GM21526 (cell line): ENCODE results near the gene AGAP1.

Source experiments
- ATAC-seq: cut with Tn5 transposase; IDR thresholded peaks from one replicate; pipeline ENCODE4 v1.9.1; 2021; ENCODE audit warnings: moderate library complexity; ENCODE audit not compliant: unreplicated experiment, low FRiP score

Gene AGAP1

DNA sequence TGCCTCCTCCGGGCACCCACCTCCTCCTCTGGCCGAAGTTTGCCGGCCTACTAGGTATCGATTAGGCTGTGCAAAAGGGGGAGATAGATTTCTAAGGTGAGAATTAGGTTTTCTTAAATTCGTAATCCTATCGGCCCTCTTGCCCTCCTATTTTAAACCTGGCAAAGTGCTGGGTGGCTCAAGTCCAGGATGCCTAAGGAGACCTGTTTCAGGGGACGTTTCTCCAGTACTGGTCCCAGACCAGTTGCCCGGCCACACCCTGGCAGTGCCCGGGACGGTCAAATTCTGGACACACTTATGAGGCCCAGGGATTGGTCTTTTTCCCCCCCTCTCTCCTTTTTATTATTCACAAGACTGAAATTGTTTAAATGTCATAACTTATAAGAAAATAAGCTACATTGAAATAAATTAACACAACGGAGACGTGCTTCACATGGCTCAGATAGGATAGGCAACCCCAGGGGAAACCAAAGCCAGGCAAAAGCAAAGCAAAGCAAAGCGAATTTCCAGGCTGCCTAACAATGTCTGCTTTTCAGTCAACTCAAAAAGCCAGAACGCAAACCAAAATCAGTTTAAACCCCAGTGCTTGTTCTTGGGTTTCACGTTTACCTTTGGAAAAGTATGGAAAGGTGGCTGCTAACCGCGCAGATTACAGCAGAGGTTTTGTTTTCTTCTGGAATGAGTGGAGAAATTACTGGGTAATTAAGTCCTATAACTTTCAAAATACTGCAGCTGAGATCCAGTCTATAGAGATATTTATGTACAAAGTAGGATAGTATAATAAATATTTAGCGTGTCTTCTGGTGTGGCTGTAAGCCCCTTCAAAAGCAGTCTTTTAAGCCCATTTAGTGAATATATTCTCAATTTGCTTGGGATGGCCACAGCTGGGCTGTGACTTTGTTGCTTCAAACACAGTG, 671.3 kb downstream of the AGAP1 start:
- ATAC-seq: no peak

DNA sequence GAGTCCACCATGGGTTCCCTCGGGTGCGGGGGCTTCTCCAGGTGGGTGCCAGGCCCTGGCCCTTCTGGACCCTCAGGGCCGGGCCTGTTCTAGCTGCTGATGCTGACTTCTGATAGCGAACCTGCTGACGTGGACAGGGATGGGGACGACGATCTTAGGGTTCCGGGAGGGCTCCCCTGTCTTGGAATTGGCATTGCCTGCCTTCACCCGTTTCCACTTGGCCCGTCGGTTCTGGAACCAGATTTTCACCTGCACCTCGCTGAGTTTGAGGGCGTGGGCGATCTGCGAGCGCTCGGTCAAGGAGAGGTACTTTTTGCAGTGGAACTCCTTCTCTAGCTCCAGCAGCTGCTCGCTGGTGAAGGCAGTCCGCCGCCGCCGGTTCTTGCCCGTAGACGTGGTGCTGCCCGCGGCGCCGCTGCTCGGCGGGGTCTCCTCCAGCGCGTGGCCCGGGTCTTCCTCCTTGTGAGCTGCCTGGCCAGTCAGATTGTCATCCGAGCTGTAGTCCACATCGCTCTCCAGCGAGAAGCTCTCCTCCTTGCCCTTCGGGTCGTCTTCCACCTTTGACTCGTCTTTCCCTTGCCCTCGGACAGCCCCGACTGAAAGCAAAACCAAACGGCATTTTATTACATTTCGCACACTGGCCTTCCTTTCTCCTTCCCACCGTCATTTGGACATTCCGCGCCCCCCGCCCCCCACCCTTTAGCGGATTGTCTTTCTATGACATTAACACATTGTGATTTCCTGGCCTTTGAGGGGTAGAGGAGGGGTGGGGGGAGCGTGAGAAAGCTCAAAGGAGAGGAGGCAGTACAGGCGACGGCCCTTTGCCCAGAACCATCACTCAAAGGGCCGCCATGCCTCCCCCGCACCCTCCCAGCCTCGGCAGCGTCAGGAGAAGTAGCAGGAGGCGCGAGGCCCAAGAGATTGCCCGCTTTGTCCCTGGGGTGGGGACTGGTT, 672.3 kb downstream of the AGAP1 start:
- no peak for ATAC-seq

DNA sequence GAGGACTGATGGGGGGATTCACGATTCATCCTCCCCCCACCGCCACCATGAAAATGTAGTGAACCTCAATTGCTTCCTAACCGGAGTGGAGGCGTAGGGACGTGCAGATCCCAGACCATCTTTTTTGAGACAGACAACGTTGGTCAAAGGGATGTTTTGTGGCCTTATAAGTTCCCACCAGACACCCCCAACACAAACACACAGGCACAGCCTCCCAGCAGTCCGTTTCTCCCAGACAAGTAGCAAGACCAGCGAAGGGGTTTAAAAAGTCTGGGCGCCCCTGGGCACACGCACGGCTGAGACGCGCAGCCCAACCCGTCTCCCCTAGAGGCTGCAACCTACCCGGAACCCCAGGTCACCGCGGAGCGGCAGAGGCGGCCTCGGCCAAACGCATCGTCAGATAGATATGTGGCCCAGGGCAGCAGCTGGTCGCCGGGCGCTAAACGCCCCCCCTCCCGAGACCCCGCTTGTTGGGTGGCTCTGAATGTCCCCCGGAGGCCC, 673.0 kb downstream of the AGAP1 start:
- ATAC-seq: no peak

DNA sequence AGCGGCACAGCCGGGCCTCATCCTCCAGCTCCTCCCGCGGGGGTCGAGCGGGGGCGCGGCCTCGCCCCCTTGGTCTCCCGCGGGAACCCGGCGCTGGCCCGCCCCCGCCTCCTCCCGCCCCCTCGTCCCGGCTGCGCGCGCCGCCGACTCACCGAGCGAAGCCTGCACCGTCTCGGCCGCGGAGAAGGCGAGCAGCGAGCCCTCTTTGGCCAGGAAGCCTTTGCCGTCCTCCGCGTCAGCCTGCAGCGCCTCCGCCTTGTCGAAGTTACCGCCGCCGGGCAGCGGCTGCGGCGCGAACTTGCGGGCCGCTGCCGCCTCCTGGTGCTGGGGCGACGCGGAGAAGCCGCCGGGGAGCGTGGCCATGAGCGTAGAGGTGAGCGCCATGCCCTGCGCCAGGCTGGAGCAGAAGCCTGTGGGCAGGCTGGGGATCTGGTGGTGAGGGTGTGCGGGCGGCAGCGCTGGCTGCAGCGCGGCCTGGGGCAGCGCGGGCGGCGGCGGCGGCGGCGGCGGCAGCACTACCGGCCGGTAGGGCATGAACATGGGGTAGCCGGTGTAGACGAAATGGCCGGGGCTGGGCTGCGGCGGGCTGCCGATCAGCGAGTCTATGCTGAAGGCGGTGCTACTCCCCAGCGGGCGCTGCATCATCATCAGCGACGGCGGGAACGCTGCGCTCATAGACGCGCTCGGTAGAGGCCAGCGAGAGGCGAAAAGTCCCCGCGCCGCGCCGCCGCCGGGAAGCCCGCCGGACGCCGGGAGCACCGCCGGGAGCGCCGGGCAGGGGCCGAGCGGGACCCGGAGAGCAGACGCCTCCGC, 673.7 kb downstream of the AGAP1 start:
- no peak for ATAC-seq

DNA sequence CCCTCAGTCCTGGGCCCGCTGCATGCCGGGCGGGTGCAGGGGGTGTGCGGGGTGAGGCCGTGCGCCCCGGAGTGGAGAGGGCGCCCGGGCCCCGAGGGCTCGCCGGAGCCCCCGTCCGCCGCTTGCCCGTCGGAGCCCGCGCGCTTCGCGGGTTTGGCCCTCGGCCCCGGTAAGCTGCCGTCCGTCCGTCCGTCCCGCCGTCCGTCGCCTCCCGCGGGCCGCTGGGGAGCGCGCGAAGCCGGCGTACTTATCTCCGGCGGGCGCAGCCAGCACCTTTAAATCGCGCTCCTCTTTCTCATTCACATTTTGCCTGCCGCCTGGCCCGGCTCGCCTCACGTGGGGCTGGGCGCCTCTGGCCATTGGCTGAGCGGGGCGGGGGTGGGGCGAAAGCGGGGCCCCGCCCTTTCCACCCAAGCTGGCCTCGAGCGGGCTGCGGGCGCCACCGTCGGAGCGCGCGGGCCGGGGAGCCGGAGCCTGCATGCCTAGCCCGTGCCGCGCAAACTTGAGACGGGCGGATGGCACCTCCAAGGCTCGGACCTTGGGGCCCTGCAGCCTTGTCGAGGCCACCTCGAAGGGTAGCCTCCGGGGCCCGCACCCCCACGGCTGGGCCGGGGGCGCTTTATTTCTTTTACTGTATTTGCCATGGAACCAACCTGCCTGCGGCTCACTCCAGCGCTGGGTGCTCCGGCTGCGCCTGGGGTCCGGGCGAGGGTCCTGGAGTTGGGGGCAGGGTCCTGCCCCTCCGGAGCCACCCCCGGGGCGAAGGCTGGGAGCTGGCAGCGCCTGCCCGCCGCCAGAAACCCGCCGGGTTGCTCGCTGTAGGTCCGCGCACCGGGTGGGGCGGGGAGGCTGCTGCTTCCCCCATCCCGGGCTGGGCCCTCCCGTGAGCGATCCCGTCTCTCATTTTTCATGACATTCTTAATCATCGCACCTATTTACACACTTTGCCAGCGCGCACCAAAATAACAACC, 674.6 kb downstream of the AGAP1 start, which contains the start of gene GBX2:
TSS of gene GBX2 (minus strand) at position 277 of the 971 bp plus-strand sequence. CDS start 415 bp downstream, outside the sequence.
- no peak for ATAC-seq

DNA sequence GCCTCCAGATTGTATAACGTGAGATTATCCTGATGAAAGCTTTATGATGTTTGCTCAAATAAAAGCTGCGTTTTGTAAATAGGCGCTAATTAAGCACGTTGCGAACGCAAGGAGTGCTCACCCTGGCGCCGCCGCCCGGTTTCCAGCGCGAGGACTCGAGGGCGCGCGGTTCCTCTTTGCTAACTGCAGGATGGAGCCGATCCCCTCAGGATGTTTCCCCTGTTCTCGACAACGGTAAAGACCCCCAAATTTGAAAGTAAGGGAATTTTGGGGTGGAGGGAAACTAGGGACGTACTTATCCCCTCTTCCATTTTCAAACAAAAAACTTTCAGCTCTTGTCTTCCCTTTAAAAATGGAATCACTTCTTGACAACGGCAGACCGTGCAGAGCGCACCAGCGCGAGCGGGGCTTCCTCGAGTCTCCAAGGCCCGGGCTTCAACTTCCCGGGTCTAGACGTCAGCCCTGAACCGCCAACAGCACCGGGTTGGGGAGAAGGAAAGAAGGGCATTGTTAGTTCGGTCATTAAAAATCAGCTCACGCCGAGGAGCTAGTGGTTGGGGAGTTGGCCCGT, 675.4 kb downstream of the AGAP1 start:
- no peak for ATAC-seq

DNA sequence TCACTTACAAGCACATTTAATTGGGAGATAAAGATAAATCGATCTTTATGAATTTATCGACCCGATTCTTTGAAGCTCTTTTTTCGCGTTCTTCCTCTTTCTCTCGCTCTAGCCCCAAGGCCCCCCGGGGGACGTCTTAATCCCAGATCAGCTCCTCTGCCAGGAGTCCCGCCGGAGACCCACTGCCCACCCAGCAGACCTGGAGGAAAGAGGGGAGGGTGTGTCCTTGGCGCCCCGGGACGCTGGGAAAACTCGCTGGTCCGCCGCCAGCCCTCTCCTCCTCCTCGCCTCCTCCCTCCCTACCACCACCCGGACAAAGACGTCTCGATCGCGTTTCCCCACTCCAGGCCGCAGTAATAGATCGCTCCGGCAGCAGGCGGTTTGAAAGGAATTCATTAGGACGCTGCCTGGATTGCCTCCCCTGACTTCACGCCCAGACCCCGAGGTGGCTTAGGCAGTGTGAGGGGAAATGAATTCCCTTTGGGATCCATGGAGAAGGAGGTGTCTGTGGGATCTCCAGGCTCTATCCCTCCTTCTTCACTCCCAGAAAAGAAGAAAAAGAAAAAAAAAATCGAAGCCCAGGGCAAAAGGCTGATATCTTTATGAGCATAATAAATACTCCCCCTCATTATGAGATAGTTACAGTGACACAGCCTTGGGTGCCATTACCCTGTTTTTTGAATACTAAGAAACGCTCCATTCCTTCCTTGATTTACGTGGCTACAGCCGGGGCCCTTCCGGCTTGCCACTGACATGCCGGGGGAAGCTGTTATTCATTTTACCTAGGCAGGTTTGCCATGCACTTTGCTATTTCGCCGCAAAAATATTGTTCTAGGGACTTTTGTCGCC, 676.1 kb downstream of the AGAP1 start:
- no peak for ATAC-seq

DNA sequence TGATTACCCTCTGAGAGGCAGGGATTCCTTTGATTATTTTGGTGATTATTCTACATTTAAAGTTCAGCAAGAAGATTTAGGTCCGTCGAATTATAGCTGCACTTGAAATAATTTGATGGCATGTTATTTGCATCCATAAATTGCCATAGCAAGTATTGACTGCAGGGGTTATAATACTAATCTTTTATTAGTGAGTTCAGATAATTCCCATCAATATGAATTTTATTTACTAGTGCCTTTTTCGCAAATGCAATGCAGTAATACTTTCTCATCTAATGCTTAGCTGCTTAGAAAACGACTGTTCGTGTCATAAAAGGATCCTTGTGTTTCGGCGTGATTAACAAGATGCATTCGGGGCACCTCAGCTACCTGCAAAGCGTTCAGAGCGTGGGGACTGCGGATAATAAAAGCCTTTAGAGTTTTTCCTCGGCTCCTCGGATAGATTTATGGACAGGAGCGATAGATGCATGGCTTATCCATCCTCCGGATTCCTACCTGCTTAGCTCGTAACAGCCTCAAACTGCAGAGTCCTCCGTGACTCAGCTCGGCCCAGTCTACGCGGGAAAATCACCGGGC, 676.8 kb downstream of the AGAP1 start:
- ATAC-seq: no peak

DNA sequence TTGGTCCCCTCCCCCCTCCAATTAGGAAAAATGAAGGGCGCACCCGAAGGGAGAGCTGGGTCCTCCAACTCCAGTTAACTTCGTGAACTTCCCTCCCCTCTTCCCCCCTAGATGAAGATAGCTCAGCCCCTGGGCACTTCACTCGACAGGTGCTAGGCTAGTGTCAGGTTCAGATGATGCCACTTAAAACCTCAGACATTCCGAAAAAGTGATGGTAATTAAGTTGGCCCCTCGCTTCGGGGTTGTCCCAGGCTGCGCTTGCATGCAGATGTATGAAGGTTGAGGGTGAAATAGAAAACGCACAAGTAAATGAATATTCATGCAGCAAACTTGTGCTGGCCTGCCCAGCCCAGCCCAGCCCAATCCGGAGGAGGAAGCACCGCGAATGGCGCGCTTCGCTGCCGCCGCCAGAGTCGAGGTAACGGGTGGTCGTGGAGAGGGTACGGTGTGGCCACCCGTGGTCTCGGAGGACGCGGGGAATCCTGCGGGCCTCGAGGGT, 677.4 kb downstream of the AGAP1 start:
- no peak for ATAC-seq

DNA sequence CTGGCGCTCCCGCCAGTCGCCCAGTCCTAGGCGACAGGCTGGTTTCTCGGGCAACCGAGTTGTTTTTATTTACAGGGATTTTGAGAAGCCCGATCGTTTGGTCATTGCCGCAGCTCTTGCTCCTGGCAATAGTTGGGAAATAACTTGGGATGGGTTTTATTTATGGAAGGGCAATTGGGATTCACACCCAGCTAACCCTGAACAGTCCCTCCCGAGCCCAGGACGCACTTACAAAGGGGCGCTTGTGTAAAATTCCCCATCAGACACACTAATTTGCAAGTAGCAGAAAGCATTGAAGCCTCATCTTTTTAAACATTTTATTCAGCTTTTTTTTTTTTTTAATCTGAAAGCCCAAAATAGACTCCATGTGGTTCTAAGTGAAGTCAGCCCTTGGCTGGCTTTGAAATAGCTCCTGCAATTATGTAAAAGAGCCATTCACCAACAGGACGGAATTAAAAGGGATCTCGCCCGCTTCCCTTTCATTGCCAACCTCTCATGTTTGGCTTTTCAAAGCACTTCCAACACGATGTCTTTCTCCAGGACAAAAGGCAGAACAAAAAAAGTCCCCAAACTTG, 677.9 kb downstream of the AGAP1 start:
- no peak for ATAC-seq

DNA sequence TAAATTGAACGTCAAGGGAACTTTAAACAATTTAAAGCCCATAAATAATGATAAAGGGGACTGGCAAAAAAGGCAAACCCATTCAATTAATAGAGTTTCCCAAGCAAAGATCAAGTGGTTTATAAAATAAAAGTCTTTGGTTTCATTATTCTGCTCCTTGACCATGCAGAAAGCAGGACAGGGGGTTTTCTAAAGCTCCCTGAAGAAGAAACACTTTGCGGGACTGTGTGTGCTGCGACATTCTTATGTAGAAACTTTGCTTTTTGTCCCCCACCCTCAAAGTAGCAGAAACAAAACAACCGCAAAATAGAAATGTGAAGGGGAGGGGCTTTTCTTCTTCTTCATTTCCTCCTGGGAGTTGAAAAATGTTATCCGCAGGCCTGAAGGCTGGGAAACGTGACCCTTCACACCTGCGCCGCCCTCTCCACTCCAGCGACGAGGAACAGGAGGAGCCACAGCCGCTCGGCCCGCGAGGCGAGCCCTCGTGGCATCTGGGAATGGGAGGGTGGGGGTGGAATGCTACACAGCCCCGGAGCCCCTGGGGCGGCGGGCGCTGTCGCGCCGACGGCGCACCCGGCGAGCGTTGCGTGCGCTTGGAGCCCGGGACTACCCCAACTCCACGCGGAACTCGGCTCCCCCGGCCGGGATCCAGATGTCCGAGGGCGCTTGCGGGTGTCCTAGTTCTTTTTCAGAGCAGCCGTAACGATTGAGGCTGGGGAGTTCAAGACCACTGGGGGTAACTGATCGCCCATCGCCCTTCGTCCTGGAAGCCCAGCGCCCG, 678.6 kb downstream of the AGAP1 start:
- no peak for ATAC-seq

DNA sequence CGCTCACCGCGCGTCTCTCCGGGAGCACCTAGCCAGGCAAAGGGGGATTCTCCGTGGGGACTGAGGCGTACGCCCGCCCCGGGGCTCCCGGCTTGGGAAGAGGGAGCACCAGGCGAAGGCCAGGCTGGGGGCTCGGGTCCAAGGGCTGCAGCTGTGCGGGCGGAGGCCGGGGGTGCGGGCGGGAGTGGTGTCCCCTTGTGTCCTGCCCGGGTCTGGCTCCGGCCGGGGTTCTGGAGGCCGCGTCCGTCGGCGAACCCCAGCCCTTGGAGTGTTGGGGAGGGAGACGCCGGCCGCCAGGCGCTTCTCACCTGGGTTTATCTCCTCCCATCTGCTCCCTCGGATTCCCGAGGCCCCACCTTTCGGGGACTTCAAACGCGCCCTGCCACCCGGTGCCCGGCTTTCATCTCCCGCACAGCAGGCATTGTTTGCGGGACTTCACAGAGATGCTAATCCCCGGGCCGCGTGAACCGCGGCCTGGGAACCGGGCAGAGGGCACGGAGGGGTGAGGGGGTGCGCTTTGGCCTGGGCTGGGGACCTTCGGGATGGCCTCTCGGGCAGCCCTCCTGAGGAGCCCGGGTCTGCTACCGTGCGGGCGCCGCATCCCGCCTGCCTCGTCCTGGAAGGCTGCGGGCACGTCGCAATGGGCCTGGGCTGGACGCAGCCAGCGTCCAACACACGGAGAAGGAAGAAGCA, 679.3 kb downstream of the AGAP1 start:
- no peak for ATAC-seq

DNA sequence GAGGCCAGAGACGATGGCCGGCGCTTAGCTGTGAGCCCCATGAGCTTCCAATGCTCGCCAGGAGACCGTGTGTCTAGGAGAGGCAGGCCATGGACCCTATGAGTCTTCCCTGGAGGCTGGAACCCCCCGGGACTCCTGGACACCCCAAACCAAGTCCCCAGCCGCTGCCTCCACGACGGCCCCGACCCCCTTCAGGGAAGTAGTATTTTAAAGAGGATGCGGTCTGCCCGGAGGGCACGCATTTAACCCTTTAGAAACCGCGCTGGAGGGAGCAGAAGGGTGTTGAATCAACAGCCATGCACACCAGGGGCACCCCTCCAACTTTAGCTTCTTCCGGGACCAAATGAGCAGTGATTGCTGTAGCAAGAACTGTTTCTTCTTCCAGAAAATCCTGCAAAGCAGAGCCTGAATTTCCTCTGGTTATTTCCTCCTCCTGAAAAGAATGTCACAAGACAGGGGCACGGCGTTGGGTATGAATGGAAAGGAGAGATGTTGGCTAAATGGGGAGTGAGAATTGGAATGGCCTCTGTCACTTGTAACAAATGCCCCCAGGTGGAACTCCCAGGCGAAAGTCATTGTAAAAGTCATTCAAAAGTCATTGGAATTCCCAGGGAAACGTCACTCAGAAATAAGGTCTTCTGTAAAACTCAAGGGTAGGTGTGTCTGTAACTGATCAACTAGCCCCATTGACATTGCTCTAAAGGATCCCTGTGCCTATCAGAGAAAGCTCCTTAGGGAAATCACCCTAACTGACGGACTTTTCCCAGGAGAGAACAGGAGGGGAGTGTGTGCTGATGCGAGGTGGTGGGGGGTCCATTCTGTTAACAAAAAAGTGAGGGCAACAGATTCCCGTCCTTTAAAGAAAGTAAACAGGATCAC, 680.1 kb downstream of the AGAP1 start:
- ATAC-seq: no peak

DNA sequence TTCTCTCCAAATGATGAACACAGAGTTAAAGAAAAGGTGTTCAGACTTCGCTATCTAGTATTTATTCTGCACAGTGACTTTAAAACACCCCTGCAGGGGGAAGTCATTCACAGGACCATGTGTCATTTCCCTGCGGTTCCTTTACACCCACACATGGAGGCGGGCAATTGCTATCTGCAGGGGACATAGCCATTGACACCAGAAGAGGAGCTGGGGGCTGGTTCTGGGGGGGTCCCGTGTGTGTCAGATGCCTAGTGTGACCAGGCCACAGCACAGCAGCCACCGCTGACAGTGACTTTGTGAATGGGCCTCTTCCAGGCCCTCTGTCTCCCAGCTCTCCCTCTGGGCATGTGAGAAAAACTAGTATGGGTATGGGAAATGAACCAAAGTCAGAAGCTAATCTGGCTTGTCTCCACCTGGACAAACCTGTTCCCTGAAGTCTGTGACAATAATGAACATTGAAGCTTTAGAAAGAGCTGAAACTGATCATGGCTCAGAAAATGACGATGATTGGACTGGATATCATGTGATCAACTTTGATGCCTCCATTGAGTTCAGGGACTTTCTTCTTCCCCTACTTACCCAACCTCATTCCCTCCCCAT, 681.8 kb downstream of the AGAP1 start:
- ATAC-seq: no peak
